ENCODE results near the gene MFAP2.

MFAP2 gene

DNA sequence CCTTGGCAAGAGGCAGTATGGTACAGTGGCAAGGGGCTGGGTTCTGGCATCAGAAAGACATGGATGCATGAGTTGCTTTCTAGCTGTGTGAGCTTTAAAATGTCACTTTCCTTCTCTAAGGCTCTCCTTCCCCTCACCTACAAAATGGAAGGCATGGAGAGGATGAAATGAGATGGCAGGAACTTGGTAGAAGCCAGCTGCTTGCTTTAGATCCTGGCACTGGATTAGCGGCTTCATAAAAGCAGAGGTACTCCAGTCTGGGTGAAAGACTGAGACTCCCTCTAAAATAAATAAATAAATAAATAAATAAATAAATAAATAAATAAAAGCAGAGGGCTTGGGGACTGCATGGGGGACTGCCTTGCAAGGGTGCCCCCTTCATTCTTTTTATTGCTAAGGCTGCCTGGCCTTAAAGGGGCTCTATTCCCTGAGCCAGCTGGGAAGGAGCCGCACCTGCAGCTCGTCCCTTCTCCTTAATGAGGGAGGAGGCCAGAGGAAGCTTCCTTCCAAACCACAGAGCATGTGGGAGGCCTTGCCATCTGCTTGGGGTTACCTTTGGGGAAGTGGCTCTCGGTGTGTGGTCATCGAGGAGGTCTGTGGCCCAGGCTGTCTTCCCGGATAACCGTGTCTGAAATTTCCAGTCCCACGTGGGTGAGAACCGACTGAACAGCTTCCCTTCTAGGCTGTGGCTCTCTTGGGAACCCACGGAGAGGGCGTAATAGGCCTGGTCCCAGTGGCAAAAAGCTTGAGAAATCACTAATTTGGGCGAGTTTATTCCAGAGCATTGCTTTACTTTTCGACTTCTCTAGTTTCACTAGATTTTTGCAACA, 33.3 kb upstream of the MFAP2 start:
- TF ChIP-seq GATA1 (IDR thresholded peaks at IDR 0.05; ENCODE audit: low read depth, low read length), result no peak
- no peak for TF ChIP-seq POLR2A (IDR thresholded peaks at IDR 0.05; ENCODE audit: low read length)
- DNase-seq, result no peak

DNA sequence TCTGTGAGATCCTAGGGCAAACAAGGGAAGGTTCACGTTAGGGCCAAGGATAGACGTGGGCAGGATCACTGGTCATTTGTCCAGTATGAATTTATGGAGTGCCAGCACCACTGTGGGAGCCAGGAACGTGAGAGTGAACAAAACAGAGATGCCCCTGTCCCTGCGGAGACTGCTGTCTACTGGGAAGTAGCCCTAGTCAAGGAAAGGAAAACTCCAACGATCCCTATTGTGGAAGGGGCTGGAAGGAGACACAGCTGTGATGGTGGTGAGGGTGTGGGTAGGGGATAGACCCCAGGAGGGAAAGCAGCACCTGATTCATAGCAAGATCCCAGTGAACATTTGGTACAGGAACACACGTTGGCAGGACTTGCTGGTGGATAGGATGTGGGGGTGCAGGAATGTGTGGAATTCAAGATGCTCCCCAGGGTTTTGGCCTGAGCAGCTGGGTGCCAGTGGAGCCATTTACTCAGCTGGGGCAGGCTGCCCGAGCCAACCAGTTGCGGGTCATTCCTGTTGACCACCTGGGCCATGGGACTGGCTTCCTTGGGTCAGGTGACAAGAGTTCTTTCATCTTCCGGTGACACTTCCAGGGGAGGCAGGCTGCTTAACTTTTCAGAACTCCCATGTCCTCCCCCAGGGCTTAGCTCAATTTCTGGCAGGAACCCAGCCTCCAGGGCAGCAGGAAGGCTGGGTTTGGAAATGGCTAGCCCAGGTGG, 32.5 kb upstream of the MFAP2 start:
- DNase-seq, result no peak
- TF ChIP-seq POLR2A (IDR thresholded peaks at IDR 0.05; ENCODE audit: low read length), result no peak
- no peak for TF ChIP-seq GATA1 (IDR thresholded peaks at IDR 0.05; ENCODE audit: low read depth, low read length)

GRCh38 chr1:17011439-17012307, 31.3 kb upstream of the MFAP2 start, which contains the start of gene ATP13A2:
ATP13A2 (minus strand) TSS chr1:17011928; CDS start chr1:17011738, 190 bp downstream.
- DNase-seq, result peak; percentile 74 to 81

DNA sequence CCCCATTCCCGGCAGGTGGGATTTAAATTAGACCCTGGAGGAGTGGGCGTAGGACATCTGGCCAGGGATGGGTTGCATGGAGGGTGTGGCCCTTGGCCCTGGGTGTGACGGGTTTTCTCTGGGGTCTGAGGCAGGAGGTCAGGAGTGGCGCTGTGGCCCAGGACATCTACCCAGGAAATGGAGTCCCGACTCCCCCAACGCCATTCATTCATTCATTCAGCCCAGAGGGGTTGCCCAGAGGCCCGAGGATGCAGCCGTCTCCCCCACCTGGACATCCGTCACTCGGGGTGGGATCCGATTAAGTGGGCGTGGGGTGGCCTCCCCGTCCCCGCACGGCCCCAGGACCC, 30.6 kb upstream of the MFAP2 start:
- TF ChIP-seq GATA1 (IDR thresholded peaks at IDR 0.05; ENCODE audit: low read depth, low read length), result no peak
- TF ChIP-seq POLR2A (IDR thresholded peaks at IDR 0.05; ENCODE audit: low read length), result no peak
- no peak for DNase-seq

More at GRCh38 chr1:17011439-17012307, 31.3 kb upstream of the MFAP2 start, which contains the start of gene ATP13A2:
- TF ChIP-seq GATA1 (IDR thresholded peaks at IDR 0.05; ENCODE audit: low read depth, low read length) (no peak), POLR2A (IDR thresholded peaks at IDR 0.05; ENCODE audit: low read length) (no peak)

GRCh38 chr1:17009706-17010105, 29.3 kb upstream of the MFAP2 start:
- DNase-seq, result no peak
- TF ChIP-seq GATA1 (IDR thresholded peaks at IDR 0.05; ENCODE audit: low read depth, low read length) (no peak), POLR2A (IDR thresholded peaks at IDR 0.05; ENCODE audit: low read length) (no peak)

DNA sequence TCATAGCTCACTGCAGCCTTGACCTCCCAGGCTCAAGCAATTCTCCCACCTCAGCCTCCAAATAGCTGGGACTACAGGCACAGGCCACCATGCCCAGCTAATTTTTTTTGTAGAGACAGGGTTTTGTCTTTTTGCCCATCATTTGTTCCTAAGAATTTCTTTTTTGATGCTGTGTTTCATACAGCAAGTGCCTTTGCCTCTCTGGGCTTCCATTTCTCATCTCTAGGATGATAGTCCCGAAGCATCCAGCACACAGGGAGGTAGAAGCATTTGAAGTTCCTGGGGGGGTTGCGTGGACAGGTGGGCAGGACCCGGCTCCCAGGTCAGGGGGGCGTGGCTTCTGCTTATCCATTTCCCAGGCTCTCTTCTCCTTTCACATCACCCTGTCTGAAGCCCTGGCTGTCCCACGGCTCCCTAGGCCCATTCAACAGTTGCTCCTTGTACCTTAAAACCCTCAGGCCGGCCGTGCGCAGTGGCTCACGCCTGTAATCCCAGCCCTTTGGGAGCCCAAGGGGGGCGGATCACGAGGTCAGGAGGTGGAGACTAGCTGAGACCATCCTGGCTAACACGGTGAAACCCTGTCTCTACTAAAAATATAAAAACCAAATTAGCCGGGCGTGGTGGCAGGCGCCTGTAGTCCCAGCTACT, 27.9 kb upstream of the MFAP2 start:
- TF ChIP-seq POLR2A (IDR thresholded peaks at IDR 0.05; ENCODE audit: low read length) (no peak), GATA1 (IDR thresholded peaks at IDR 0.05; ENCODE audit: low read depth, low read length) (no peak)
- no peak for DNase-seq

GRCh38 chr1:17007121-17007520, 26.7 kb upstream of the MFAP2 start:
- DNase-seq, result no peak
- no peak for TF ChIP-seq POLR2A (IDR thresholded peaks at IDR 0.05; ENCODE audit: low read length)
- TF ChIP-seq GATA1 (IDR thresholded peaks at IDR 0.05; ENCODE audit: low read depth, low read length), result no peak

DNA sequence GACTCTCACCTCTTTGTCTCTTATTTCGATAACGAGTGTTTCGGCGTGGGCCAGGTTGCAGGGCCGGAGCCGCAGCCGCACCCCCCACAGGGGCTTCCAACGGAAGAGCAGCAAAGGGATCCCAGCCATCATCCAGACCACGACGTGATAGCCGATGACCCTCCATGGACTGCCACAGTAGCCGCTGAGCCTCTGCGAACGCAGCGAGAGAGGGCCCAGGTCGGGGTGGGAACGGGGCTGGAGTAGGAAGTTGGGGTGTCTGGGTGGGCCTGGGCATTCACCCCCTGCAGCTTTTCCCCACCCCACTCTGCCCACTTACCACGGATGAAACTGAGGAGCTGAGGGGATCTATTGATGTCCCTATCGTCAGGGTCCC, 24.9 kb upstream of the MFAP2 start:
- DNase-seq, result no peak
- TF ChIP-seq GATA1 (IDR thresholded peaks at IDR 0.05; ENCODE audit: low read depth, low read length) (no peak), POLR2A (IDR thresholded peaks at IDR 0.05; ENCODE audit: low read length) (no peak)

DNA sequence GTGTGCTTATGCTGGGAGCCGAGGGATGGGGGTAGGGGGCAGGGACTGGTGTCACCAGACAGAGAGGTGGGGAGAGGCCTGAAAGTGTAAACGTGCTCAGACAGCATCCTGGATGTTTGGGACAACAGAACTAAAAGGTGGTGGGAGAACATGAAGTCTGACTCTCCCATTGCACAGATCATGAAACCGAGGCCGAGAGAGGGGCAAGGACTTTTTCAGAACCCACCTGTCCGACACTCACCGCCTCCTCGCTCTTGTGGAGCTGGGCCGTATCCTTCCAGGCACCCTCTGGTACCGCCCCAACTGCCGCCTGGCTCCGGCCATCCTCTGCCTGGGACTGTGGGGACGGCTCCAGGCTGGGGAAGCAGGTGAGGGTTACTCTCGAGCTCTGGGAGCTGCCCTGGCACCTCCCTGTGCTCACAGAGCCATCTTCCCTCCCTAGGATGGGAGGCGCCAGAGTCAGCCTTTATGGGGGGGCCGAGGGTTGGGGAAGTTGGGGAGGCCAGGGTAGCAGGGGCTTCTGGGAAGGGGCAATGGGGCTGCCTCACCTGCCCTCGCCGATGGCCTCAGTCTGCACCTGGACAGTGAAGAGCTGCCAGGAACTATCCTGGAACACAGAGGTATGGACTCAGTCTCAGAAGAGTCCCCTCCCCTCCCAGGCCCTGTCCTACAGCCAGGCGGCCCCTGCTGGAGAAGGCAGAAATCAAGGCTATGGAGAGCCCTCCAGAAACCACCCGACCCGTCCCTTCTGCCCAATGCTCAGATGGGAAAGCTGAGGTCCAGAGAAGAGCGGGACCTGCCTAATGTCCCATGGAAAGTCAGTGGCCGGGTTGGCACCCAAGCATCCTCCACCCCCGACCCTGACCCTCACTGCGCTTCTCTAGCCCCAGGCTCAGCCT, 24.3 kb upstream of the MFAP2 start:
- no peak for DNase-seq

GRCh38 chr1:17002524-17002902, 22.1 kb upstream of the MFAP2 start:
- no peak for DNase-seq
- no peak for TF ChIP-seq GATA1 (IDR thresholded peaks at IDR 0.05; ENCODE audit: low read depth, low read length)
- TF ChIP-seq POLR2A (IDR thresholded peaks at IDR 0.05; ENCODE audit: low read length), result no peak

More for the DNA sequence above, 24.3 kb upstream of the MFAP2 start:
- TF ChIP-seq POLR2A (IDR thresholded peaks at IDR 0.05; ENCODE audit: low read length) (no peak), GATA1 (IDR thresholded peaks at IDR 0.05; ENCODE audit: low read depth, low read length) (no peak)

- TF ChIP-seq POLR2A (IDR thresholded peaks at IDR 0.05; ENCODE audit: low read length), result no peak
- no peak for TF ChIP-seq GATA1 (IDR thresholded peaks at IDR 0.05; ENCODE audit: low read depth, low read length)
- no peak for DNase-seq
Observed at GRCh38 chr1:17001760-17002523, 21.5 kb upstream of the MFAP2 start.

GRCh38 chr1:16999863-17000262, 19.4 kb upstream of the MFAP2 start:
- DNase-seq, result no peak
- TF ChIP-seq POLR2A (IDR thresholded peaks at IDR 0.05; ENCODE audit: low read length) (no peak), GATA1 (IDR thresholded peaks at IDR 0.05; ENCODE audit: low read depth, low read length) (no peak)

Measured in erythroblast (primary cell).